HG03095 (cell line): ENCODE measurements around the gene ISYNA1.

Source experiments
- ATAC-seq: cut with Tn5 transposase; IDR thresholded peaks from one replicate; pipeline ENCODE4 v1.9.1; 2021; ENCODE audit warnings: moderate library complexity; ENCODE audit not compliant: unreplicated experiment

Gene ISYNA1

GRCh38 chr19:18468517-18468916, 30.6 kb upstream of the ISYNA1 start:
- no peak for ATAC-seq

- ATAC-seq: no peak
Measured at GRCh38 chr19:18467978-18468377, 30.0 kb upstream of the ISYNA1 start.

- ATAC-seq: no peak
Measured at GRCh38 chr19:18466354-18466753, 28.4 kb upstream of the ISYNA1 start.

GRCh38 chr19:18465964-18466339, 28.0 kb upstream of the ISYNA1 start:
- no peak for ATAC-seq

GRCh38 chr19:18465214-18465963, 27.5 kb upstream of the ISYNA1 start:
- no peak for ATAC-seq

- no peak for ATAC-seq
Measured at GRCh38 chr19:18464646-18465045, 26.7 kb upstream of the ISYNA1 start.

GRCh38 chr19:18461471-18461870, 23.5 kb upstream of the ISYNA1 start:
- no peak for ATAC-seq

GRCh38 chr19:18460900-18461299, 23.0 kb upstream of the ISYNA1 start:
- no peak for ATAC-seq

- ATAC-seq: no peak
Measured at GRCh38 chr19:18457483-18458331, 19.8 kb upstream of the ISYNA1 start.

- no peak for ATAC-seq
Measured at GRCh38 chr19:18456974-18457373, 19.0 kb upstream of the ISYNA1 start.

- no peak for ATAC-seq
Measured at GRCh38 chr19:18456279-18456678, 18.3 kb upstream of the ISYNA1 start.

- ATAC-seq: no peak
Measured at GRCh38 chr19:18453269-18454024, 15.5 kb upstream of the ISYNA1 start.

GRCh38 chr19:18452386-18452785, 14.5 kb upstream of the ISYNA1 start:
- ATAC-seq: no peak

GRCh38 chr19:18450931-18451836, 13.3 kb upstream of the ISYNA1 start:
- ATAC-seq: peak; percentile 43

- ATAC-seq: no peak
Measured at GRCh38 chr19:18450021-18450930, 12.3 kb upstream of the ISYNA1 start.

GRCh38 chr19:18449552-18449951, 11.6 kb upstream of the ISYNA1 start:
- no peak for ATAC-seq

- no peak for ATAC-seq
Measured at GRCh38 chr19:18446811-18447359, 9.0 kb upstream of the ISYNA1 start.

GRCh38 chr19:18446145-18446810, 8.3 kb upstream of the ISYNA1 start:
- ATAC-seq: no peak
